Spleen (tissue), 7 donors: ENCODE data around the gene CACNA1C.

Source experiments
- POLR2AphosphoS5 ChIP-seq, 3 donors: sonication (generic); formaldehyde crosslinking; IDR thresholded peaks; one replicate each; pipeline ENCODE4 v1.5.1; 2017; ENCODE audit warnings: antibody characterized with exemption in 3 of 3
- TF ChIP-seq, protein P1 (sequence below), 11 experiments: fragments of 200-600 bp in 7 of 11; fragments of 450-650 bp in 4 of 11; sonication (generic) in 4 of 11; IDR thresholded peaks in 8 of 11; conservative IDR thresholded peaks in 3 of 11; 1 replicate in 7 of 11; 2 replicates in 4 of 11; pipeline versions ENCODE4 v1.4.0 to v1.8.0; 2016 to 2021; ENCODE audit warnings: antibody characterized with exemption in 11 of 11, inconsistent platforms in 4 of 11, mild to moderate bottlenecking in 1 of 11
- donor health status: DM: no; HTN: no; CAD: no; lungs with moderate emphysema.
- donor health status: DM: no; HTN: no; CAD: no.
- donor health status: DM: no; HTN: no; CAD: no.

DNA sequence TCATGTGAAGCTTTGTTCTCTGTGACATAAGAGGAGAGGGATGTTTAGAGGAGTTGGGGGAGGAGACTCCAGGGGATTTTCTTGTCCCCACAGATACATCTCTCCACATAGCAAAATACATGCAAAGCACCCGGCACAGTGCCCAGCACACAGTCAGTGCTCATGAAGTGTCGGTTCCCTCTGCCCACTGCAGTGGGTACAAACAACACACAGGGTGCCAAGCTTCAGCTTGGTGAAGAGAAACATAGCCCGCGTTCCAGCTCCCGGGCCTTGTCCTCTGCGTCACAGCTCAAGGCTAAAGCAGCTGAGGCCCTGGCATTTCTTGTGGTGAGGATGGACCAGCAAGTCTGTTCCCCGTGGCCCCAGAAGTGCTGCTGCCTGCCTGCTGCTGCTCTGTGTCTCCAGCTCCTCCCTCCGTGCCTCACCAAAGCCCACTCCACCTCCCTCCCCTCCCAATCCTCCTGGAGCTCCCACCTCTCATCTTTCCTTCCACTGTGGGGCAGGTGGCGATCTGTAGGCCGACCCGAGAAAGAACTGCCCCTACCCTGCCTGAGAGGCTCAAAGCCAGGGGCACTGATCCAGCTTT lies 685.0 kb downstream of the CACNA1C start:
- TF ChIP-seq, protein P1, sequence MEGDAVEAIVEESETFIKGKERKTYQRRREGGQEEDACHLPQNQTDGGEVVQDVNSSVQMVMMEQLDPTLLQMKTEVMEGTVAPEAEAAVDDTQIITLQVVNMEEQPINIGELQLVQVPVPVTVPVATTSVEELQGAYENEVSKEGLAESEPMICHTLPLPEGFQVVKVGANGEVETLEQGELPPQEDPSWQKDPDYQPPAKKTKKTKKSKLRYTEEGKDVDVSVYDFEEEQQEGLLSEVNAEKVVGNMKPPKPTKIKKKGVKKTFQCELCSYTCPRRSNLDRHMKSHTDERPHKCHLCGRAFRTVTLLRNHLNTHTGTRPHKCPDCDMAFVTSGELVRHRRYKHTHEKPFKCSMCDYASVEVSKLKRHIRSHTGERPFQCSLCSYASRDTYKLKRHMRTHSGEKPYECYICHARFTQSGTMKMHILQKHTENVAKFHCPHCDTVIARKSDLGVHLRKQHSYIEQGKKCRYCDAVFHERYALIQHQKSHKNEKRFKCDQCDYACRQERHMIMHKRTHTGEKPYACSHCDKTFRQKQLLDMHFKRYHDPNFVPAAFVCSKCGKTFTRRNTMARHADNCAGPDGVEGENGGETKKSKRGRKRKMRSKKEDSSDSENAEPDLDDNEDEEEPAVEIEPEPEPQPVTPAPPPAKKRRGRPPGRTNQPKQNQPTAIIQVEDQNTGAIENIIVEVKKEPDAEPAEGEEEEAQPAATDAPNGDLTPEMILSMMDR (IDR thresholded peaks at IDR 0.05 in 8 of 11, conservative IDR thresholded peaks at IDR 0.05 in 3 of 11): no peak
- TF ChIP-seq POLR2AphosphoS5 (IDR thresholded peaks at IDR 0.05): no peak
